K562 (cell line): ENCODE data around the gene CREB5. TPM values are rescaled to one million over a fixed set of nuclear protein-coding genes. Genes with fewer than 3 reads are reported as not detected.

Source experiments
- ATAC-seq: fragments of 200-7000 bp; cut with Tn5 transposase; 3 replicates; pipeline ENCODE4 v1.9.1; 2020; ENCODE audit warnings: moderate library complexity
- BruUV-seq: library from RNA; stranded (reverse); fragments of 400-500 nt; replicated peaks from 2 replicates; lab custom pipeline; 2021; lab: Mats Ljungman, UMichigan
- CTCF ChIA-PET: fragments of 300-600 bp; formaldehyde crosslinking; extraction: SDS; loops from one replicate; lab custom pipeline; 2021; ENCODE audit warnings: low intra/inter-chr PET ratio; lab: Yijun Ruan, JAX
- POLR2A ChIA-PET: fragments of 300-600, 350-650 bp; sonication (Branson Sonifier 250); formaldehyde crosslinking; extraction: SDS; loops from one replicate; lab custom pipeline; 2021; ENCODE audit warnings: antibody characterized with exemption, inconsistent platforms; lab: Yijun Ruan, JAX
- DNase-seq, 4 experiments: peaks; one replicate each; pipeline versions ENCODE4 v3.0.0 to v3.0.0-alpha.2; 2011 to 2018; ENCODE audit warnings: low spot score in 3 of 4, mixed read lengths in 3 of 4; ENCODE audit errors: extremely low read depth in 1 of 4
- FAIRE-seq: peaks from 2 replicates; lab custom pipeline; 2011; peaks lifted over from hg19 to GRCh38; lab: Jason Lieb, UNC
- H2AFZ ChIP-seq: 2 replicates; pipeline ENCODE4 v1.6.0; 2011; ENCODE audit warnings: low read depth, low read length, control low read depth, inconsistent platforms
- H3K27ac ChIP-seq: fragments of 200-600 bp; 3 replicates; pipeline ENCODE4 v1.8.0; 2011; ENCODE audit warnings: low read depth, mild to moderate bottlenecking, control low read depth, inconsistent platforms, low read length, moderate library complexity, mixed read lengths; ENCODE audit errors: extremely low read depth
- H3K27me3 ChIP-seq, 2 experiments: fragments of 300-600 bp in 1 of 2; 2 replicates in 1 of 2; 3 replicates in 1 of 2; pipeline versions ENCODE4 v1.6.0 to v1.8.0; 2011; ENCODE audit warnings: inconsistent platforms in 2 of 2, low read length in 2 of 2, mild to moderate bottlenecking in 1 of 2, mixed read lengths in 1 of 2, moderate library complexity in 1 of 2; ENCODE audit not compliant: control insufficient read depth in 2 of 2, insufficient read depth in 2 of 2
- H3K36me3 ChIP-seq: fragments of 300-600 bp; 3 replicates; pipeline ENCODE4 v1.8.0; 2011; ENCODE audit warnings: mild to moderate bottlenecking, low read length, inconsistent platforms; ENCODE audit not compliant: control insufficient read depth, insufficient read depth
- H3K4me1 ChIP-seq, 2 experiments: fragments of 200-600 bp in 1 of 2; replicated peaks in 1 of 2; 2 replicates in 1 of 2; 3 replicates in 1 of 2; pipeline versions ENCODE4 v1.5.1 to v1.8.0; 2011; ENCODE audit warnings: inconsistent platforms in 2 of 2, low read length in 2 of 2, mild to moderate bottlenecking in 1 of 2, mixed read lengths in 1 of 2, moderate library complexity in 1 of 2; ENCODE audit not compliant: control insufficient read depth in 2 of 2, insufficient read depth in 2 of 2
- H3K4me2 ChIP-seq: 2 replicates; pipeline ENCODE4 v1.6.1; 2011; ENCODE audit warnings: low read length, control low read depth, inconsistent platforms, mixed read lengths; ENCODE audit not compliant: insufficient read depth
- H3K4me3 ChIP-seq: fragments of 200-600 bp; sonication (generic), shearing (Covaris generic); 2 replicates; pipeline ENCODE4 v1.5.1; 2016; ENCODE audit warnings: control low read depth, inconsistent platforms
- H3K79me2 ChIP-seq: fragments of 200-600 bp; 3 replicates; pipeline ENCODE4 v1.8.0; 2011; ENCODE audit warnings: low read length, inconsistent platforms; ENCODE audit not compliant: control insufficient read depth, insufficient read depth
- H3K9ac ChIP-seq, 2 experiments: 2 replicates each; pipeline versions ENCODE4 v1.6.0 to v1.6.1; 2011; ENCODE audit warnings: low read depth in 2 of 2, low read length in 2 of 2, control low read depth in 1 of 2, inconsistent platforms in 1 of 2, mild to moderate bottlenecking in 1 of 2, mixed read lengths in 1 of 2; ENCODE audit not compliant: insufficient read depth in 1 of 2
- H3K9me1 ChIP-seq: one replicate; pipeline ENCODE4 v1.6.0; 2011; ENCODE audit warnings: inconsistent platforms, mild to moderate bottlenecking, low read length, moderate library complexity; ENCODE audit not compliant: control insufficient read depth, insufficient read depth
- H3K9me3 ChIP-seq: replicated peaks from 2 replicates; pipeline ENCODE4 v1.5.1; 2011; ENCODE audit warnings: low read depth, low read length, inconsistent platforms; ENCODE audit not compliant: control insufficient read depth, insufficient read depth
- H4K20me1 ChIP-seq: replicated peaks from 2 replicates; pipeline ENCODE4 v1.6.1; 2011; ENCODE audit warnings: low read length, inconsistent platforms, mixed read lengths; ENCODE audit not compliant: control insufficient read depth, insufficient read depth
- ARNT ChIP-seq, 2 experiments: fragments of 450-650 bp; IDR thresholded peaks; 2 replicates each; pipeline ENCODE4 v1.6.1; 2016; ENCODE audit warnings: mild to moderate bottlenecking in 1 of 2
- DACH1 ChIP-seq: fragments of 450-650 bp; IDR thresholded peaks from 2 replicates; pipeline ENCODE4 v1.6.1; 2018; ENCODE audit not compliant: partially characterized antibody
- DPF2 ChIP-seq: fragments of 450-650 bp; IDR thresholded peaks from 2 replicates; pipeline ENCODE4 v1.6.1; 2016
- ETV1 ChIP-seq: fragments of 450-650 bp; conservative IDR thresholded peaks from 2 replicates; pipeline ENCODE4 v1.6.1; 2016; ENCODE audit warnings: missing genetic modification characterization, control low read depth, low read depth, missing compliant biosample characterization
- LARP7 ChIP-seq: fragments of 450-650 bp; IDR thresholded peaks from 2 replicates; pipeline ENCODE4 v1.6.1; 2016
- TCF7 ChIP-seq: sonication (generic); IDR thresholded peaks from 2 replicates; pipeline ENCODE4 v1.6.1; 2016; ENCODE audit warnings: antibody characterized with exemption, borderline replicate concordance
- XRCC5 ChIP-seq: fragments of 200-400 bp; formaldehyde crosslinking; IDR thresholded peaks from 2 replicates; pipeline ENCODE4 v1.6.1; 2017; ENCODE audit warnings: low read depth, mild to moderate bottlenecking, low read length
- ZBTB26 ChIP-seq: fragments of 450-650 bp; formaldehyde crosslinking; IDR thresholded peaks from 2 replicates; pipeline ENCODE4 v1.4.0; 2022; ENCODE audit warnings: missing genetic modification characterization
- ZNF12 ChIP-seq: sonication (generic); formaldehyde crosslinking; IDR thresholded peaks from 2 replicates; pipeline ENCODE4 v1.4.0; 2020; ENCODE audit warnings: mild to moderate bottlenecking, missing genetic modification reagents
- ZNF408 ChIP-seq: fragments of 250-450 bp; sonication (Bioruptor Pico); IDR thresholded peaks from 2 replicates; pipeline ENCODE4 v1.4.0; 2020; ENCODE audit warnings: low read depth, mild to moderate bottlenecking, moderate library complexity
- ZNF586 ChIP-seq: fragments of 450-650 bp; formaldehyde crosslinking; conservative IDR thresholded peaks from 2 replicates; pipeline ENCODE4 v1.4.0; 2020; ENCODE audit warnings: mild to moderate bottlenecking, moderate library complexity
- WGBS: fragments of 100-300 bp; shearing (Covaris generic); methylation state at CpG from one replicate; pipeline ENCODE4 v1.1.6; 2016; ENCODE audit warnings: low coverage, mixed read lengths; ENCODE audit not compliant: insufficient coverage; ENCODE audit errors: missing lambda C conversion rate; 5-methylcytosine and 5-hydroxymethylcytosine counted together
- in situ Hi-C: fragments of 300-500 bp; cut with MboI; formaldehyde crosslinking; loops from 4 replicates; pipeline ENCODE4 v1.15.0; 2018; ENCODE audit warnings: inconsistent platforms, mixed read lengths
- intact Hi-C: fragments of 100-400 bp; cut with micrococcal nuclease; formaldehyde crosslinking; loops from 2 replicates; pipeline ENCODE4 v1.14.2; 2022
- polyA plus RNA-seq, 8 experiments: library from polyadenylated mRNA; depleted of rRNA in 4 of 8; stranded (reverse) in 5 of 8; unstranded in 3 of 8; fragments of >200 nt; fragmentation: Nextera tagmentation in 2 of 8; fragmentation: Illumina TruSeq in 1 of 8; extraction: Ambion mirVana in 2 of 8; extraction: Trizol in 1 of 8; gene quantifications; 2 replicates each; pipeline versions ENCODE4 v1.2.1 to v1.2.3, GENCODE V29; 2011 to 2014; ENCODE audit warnings: inconsistent platforms in 1 of 8, missing spikeins in 1 of 8
- total RNA-seq, 7 experiments: library from RNA; depleted of rRNA in 6 of 7; stranded (reverse); fragments of >200 nt in 6 of 7; fragmentation: Illumina TruSeq in 2 of 7; extraction: Trizol in 2 of 7; gene quantifications; 2 replicates each; pipeline versions ENCODE4 v1.2.1 to v1.2.3, GENCODE V29; 2011 to 2021; ENCODE audit warnings: low replicate concordance in 1 of 7

The CREB5 gene
- total and polyA plus RNA-seq, 9 of the 15 experiments (the other 6 are each of a cell fraction or from before 2014, with no cell fraction given), result 0.33 to 6.4 (median 1.8) TPM

- TF ChIP-seq ZNF408 (CRISPR knock-in tag) (no peak), ARNT (IDR thresholded peaks at IDR 0.05) (no peak), DPF2 (no peak), ZNF12 (no peak), DACH1 (no peak)
- TF ChIP-seq, all 486 proteins: peak for 0
Observed at GRCh38 chr7:28587211-28587610, 174.9 kb downstream of the CREB5 start (continued).

- ATAC-seq (no peak), DNase-seq (no peak), FAIRE-seq (no peak)
- in situ Hi-C loops (no loop called here), intact Hi-C loops (no loop called here)
- no peaks in the 10 kb centered on the region for H3K9me1 ChIP-seq
- H2AFZ ChIP-seq, result no peak overlapping the region
- ChIA-PET POLR2A (no interaction called here), CTCF (no interaction called here)
- H3K27me3 ChIP-seq, result peaks cover 0 to 2% of the 10 kb centered on the region in 2 experiments; a peak in 1 of 5 replicates
- no peak overlapping the region for H3K9ac ChIP-seq
- H3K79me2 ChIP-seq, result no peaks in the 10 kb centered on the region
- no peaks in the 10 kb centered on the region for H3K36me3 ChIP-seq
- H3K4me1 ChIP-seq, result no peaks in the 10 kb centered on the region
- no TSS peak for BruUV-seq
- H3K27ac ChIP-seq, result no peak overlapping the region
- H3K9me3 ChIP-seq, result no peaks in the 10 kb centered on the region
- WGBS, result 0% methylated on average over 5 of the region's 5 CpGs
- H3K4me2 ChIP-seq, result no peak overlapping the region
- H4K20me1 ChIP-seq, result no peaks in the 10 kb centered on the region
- H3K4me3 ChIP-seq, result no peak overlapping the region
- no peak for TF ChIP-seq TCF7
- no peak for TF ChIP-seq LARP7
- TF ChIP-seq XRCC5, result no peak
- TF ChIP-seq ETV1 (tag), result no peak
- TF ChIP-seq ZNF586 (CRISPR knock-in tag), result no peak
- TF ChIP-seq ZBTB26 (CRISPR knock-in tag), result no peak
- TF ChIP-seq, all 486 proteins: peak for 0
Observed at GRCh38 chr7:28588602-28589001, 176.3 kb downstream of the CREB5 start.
